Central memory CD8-positive, alpha-beta T cell (primary cell): ENCODE results near the gene C10orf95.
A peak's percentile ranks its signal among the peaks of the same experiment; 100 is the strongest.

Experiments used
- ATAC-seq: fragments of 150-1000 bp; cut with Tn5 transposase; replicated peaks from 2 replicates; pipeline ENCODE4 v1.10.0; 2022; ENCODE audit warnings: mild to moderate bottlenecking, moderate FRiP score, moderate number of reproducible peaks; ENCODE audit not compliant: poor library complexity, severe bottlenecking; ENCODE audit errors: extremely low read depth
- DNase-seq, 2 donors: peaks; one replicate each; pipeline ENCODE4 v3.0.0; 2021; ENCODE audit warnings: low spot score in 2 of 2
- H3K27ac Mint-ChIP-seq: one replicate; pipeline ENCODE4 v1.8.0; 2022; ENCODE audit warnings: low read depth, mild to moderate bottlenecking, moderate library complexity, mixed read lengths
- H3K27me3 Mint-ChIP-seq: one replicate; pipeline ENCODE4 v1.8.0; 2022; ENCODE audit warnings: mixed read lengths
- H3K36me3 Mint-ChIP-seq: one replicate; pipeline ENCODE4 v1.8.0; 2022; ENCODE audit warnings: mild to moderate bottlenecking, moderate library complexity, mixed read lengths; ENCODE audit not compliant: insufficient read depth
- H3K4me1 Mint-ChIP-seq: one replicate; pipeline ENCODE4 v1.8.0; 2022; ENCODE audit warnings: mixed read lengths
- H3K4me3 Mint-ChIP-seq: one replicate; pipeline ENCODE4 v1.8.0; 2022; ENCODE audit warnings: mild to moderate bottlenecking, moderate library complexity, mixed read lengths
- H3K9me3 Mint-ChIP-seq: one replicate; pipeline ENCODE4 v1.8.0; 2022; ENCODE audit warnings: mixed read lengths

C10orf95 gene

DNA sequence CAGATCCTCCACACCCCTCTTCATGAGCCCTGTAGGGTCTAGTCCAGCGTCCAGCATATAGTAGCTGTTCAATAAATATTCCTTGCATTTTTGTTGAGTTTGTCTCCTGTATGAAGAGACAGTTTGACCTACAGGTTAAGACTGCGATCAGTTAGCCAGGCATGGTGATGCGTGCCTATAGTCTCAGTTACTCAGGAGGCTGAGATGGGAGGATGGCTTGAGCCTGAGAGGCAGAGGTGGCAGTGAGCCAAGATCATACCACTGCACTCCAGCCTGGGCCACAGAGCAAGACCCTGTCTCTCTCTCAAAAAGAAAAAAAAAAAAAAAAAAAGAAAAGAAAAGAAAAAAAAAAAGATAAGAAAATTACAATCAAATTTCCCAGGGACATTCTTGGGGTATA is 13.8 kb downstream of the C10orf95 start:
- Mint-ChIP-seq H3K27me3 (no peaks in the 10 kb centered on the region), H3K4me1 (peaks cover 24% of the 10 kb centered on the region), H3K4me3 (no peak overlapping the region), H3K9me3 (no peaks in the 10 kb centered on the region), H3K27ac (no peak overlapping the region), H3K36me3 (peaks cover 12% of the 10 kb centered on the region)
- ATAC-seq (no peak), DNase-seq (no peak)

- H3K27ac Mint-ChIP-seq: no peak overlapping the region
- peak overlapping the region; percentile 76 for H3K4me3 Mint-ChIP-seq
- H3K4me1 Mint-ChIP-seq: peaks cover 36% of the 10 kb centered on the region
- H3K9me3 Mint-ChIP-seq: no peaks in the 10 kb centered on the region
- peaks cover 17% of the 10 kb centered on the region for H3K36me3 Mint-ChIP-seq
- no peaks in the 10 kb centered on the region for H3K27me3 Mint-ChIP-seq
- DNase-seq: no peak
- ATAC-seq: no peak
These were observed 15.0 kb downstream of the C10orf95 start for GRCh38 chr10:102436312-102436711.

DNA sequence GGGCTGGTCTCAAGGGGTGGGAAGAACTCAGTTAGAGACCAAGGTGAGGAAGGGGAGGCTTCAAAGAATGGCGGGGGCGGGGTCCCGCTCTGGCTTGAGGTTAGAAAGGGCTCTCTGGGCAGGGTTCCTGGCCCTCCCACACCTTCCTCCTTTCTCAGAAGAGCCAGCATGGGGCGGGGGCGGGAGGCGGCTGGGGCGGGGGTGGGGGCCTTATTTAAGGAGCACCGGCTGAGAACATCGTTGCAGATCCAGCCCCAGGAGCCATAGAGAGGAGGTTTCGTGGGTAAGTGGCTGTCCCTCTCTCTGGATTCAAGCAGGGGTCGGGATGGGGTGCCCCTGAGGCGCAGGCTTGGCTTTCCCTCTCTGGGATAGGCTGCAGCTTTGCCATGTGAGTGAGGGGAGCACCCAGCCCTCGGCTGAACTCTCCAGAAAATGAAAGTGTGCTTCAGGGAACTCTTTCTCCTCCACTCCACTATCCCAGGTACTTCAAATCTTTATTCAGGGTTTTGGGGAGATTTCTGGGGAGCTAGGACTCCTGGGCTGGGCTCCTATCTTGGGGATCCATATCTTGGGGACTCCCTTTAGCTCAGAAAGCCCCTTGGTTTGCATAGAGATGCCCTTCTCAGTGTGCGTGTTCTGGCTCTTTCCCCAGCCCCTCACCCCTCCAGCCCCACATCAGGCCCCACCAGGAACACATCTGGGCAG is 15.7 kb downstream of the C10orf95 start:
- peaks cover 36% of the 10 kb centered on the region for H3K4me1 Mint-ChIP-seq
- DNase-seq (no peak), ATAC-seq (no peak)
- H3K27ac Mint-ChIP-seq: peak overlapping the region; percentile 22
- peak overlapping the region; percentile 76 for H3K4me3 Mint-ChIP-seq
- H3K27me3 Mint-ChIP-seq: no peaks in the 10 kb centered on the region
- peaks cover 17% of the 10 kb centered on the region for H3K36me3 Mint-ChIP-seq
- H3K9me3 Mint-ChIP-seq: no peaks in the 10 kb centered on the region

- Mint-ChIP-seq H3K36me3 (peaks cover 17% of the 10 kb centered on the region), H3K27me3 (no peaks in the 10 kb centered on the region), H3K4me1 (peaks cover 36% of the 10 kb centered on the region), H3K4me3 (peak overlapping the region; percentile 76), H3K27ac (peak overlapping the region; percentile 22), H3K9me3 (no peaks in the 10 kb centered on the region)
- no peak for ATAC-seq
- DNase-seq: no peak
These were observed 16.2 kb downstream of the C10orf95 start for GRCh38 chr10:102435133-102435497.

DNA sequence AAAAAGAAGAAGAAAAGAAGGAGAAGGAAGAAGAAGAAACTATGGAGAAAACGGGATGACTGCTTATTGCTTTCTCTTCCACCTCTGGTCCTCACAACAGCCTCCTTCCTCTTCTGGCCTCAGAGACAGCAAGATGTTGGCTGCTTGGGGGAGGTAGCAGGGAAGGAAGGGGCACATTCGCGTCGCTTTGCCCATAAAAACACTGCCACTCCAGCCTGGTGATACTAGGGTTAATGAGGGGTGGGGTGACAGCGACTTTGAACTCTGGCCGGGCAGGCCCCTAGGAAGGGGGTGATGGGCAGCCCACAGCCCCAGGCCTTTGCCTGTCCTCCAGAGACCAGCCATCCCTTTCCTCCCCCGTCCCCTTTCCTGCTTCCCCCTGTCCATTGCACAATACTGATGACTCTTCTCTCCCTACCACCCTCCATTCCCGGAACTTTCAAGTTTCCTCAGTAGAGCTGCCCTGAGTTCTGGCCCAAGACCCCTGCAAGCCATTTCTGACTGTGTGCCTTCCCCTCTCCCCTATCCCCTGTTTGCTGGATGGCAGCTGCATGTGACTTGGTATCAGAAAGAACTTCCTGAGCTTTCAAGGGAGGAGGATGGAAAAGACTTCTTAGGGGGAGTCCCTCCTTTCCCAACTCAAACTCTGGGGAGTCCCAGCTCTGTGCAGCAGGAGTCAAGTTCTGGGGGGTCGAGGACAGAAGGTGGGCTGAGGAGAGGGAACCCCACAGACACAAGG is 16.8 kb downstream of the C10orf95 start:
- Mint-ChIP-seq H3K27me3 (no peaks in the 10 kb centered on the region), H3K4me3 (peak overlapping the region; percentile 76), H3K36me3 (peaks cover 17% of the 10 kb centered on the region), H3K9me3 (no peaks in the 10 kb centered on the region), H3K4me1 (peaks cover 36% of the 10 kb centered on the region), H3K27ac (no peak overlapping the region)
- ATAC-seq (no peak), DNase-seq (no peak)

- ATAC-seq: no peak
- H3K4me1 Mint-ChIP-seq: peaks cover 36% of the 10 kb centered on the region
- H3K9me3 Mint-ChIP-seq: no peaks in the 10 kb centered on the region
- H3K27me3 Mint-ChIP-seq: no peaks in the 10 kb centered on the region
- H3K36me3 Mint-ChIP-seq: peaks cover 17% of the 10 kb centered on the region
- peak overlapping the region; percentile 92 for H3K4me3 Mint-ChIP-seq
- no peak for DNase-seq
- peak overlapping the region; percentile 97 for H3K27ac Mint-ChIP-seq
These were observed 17.7 kb downstream of the C10orf95 start for GRCh38 chr10:102433619-102434046.

- peak within 1 kb of the TSS; percentile 97 for H3K27ac Mint-ChIP-seq
- peak within 1 kb of the TSS; percentile 92 for H3K4me3 Mint-ChIP-seq
- H3K36me3 Mint-ChIP-seq: peaks cover 17% of the 10 kb centered on the region
- DNase-seq: peak; percentile 90 to 98
- ATAC-seq: peak; percentile 88
- H3K4me1 Mint-ChIP-seq: peaks cover 40% of the 10 kb centered on the region
- no peaks in the 10 kb centered on the region for H3K27me3 Mint-ChIP-seq
- H3K9me3 Mint-ChIP-seq: no peaks in the 10 kb centered on the region
These were observed 19.0 kb downstream of the C10orf95 start, which contains the start of gene CUEDC2 for GRCh38 chr10:102432162-102432950. Gene CUEDC2 (minus strand): TSS chr10:102432574. CDS start chr10:102425188, 7,386 bp downstream.

- H3K4me3 Mint-ChIP-seq: peak overlapping the region; percentile 92
- no peaks in the 10 kb centered on the region for H3K27me3 Mint-ChIP-seq
- peaks cover 16% of the 10 kb centered on the region for H3K36me3 Mint-ChIP-seq
- DNase-seq: no peak
- no peak for ATAC-seq
- no peaks in the 10 kb centered on the region for H3K9me3 Mint-ChIP-seq
- peak overlapping the region; percentile 97 for H3K27ac Mint-ChIP-seq
- peaks cover 44% of the 10 kb centered on the region for H3K4me1 Mint-ChIP-seq
These were observed 19.8 kb downstream of the C10orf95 start for GRCh38 chr10:102431452-102432124.

DNA sequence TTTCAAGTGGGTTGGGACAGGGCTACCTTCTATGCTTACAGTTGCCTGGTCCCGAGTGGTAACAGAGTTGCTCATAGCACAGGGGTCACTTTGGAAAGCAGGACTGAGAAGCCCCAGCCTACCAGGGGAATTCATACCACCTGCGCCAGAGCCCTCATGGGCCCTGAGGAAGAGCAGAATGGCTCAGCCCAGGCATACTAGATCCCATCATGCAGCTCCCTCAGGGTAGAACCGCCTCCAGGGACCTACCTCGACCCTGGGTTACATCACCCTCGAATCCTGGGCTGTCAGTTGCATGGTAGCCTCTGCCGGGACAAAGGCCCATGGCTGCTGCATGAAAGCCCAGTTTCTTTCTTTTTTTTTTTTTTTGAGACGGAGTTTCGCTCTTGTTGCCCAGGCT is 21.9 kb downstream of the C10orf95 start:
- Mint-ChIP-seq H3K9me3 (no peaks in the 10 kb centered on the region), H3K27me3 (no peaks in the 10 kb centered on the region), H3K4me1 (peaks cover 33% of the 10 kb centered on the region), H3K27ac (no peak overlapping the region), H3K36me3 (peaks cover 16% of the 10 kb centered on the region), H3K4me3 (no peak overlapping the region)
- no peak for ATAC-seq
- DNase-seq: no peak

DNA sequence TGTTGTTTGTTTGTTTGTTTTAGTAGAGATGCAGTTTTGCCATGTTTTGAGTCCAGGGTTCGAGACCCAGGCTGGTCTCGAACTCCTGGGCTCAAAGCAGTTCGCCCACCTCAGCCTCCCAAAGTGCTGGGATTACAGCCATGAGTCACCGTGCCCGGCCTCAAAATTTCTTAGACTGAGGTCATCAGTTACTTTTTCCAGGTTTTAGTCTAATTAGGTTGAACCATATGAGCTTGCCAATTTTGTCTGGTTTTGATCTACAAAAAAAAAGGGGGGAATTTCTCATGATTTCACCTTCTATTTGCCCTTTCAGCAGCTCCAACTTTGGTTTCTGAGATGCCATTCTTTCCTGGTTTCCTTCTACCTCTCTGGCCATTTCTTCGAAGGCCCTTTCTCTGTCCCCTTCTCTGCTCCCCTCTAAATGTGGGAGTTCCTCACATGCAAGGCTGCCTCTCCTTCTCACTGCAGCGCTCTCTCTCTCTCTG is 24.5 kb downstream of the C10orf95 start:
- Mint-ChIP-seq H3K27me3 (no peaks in the 10 kb centered on the region), H3K9me3 (no peaks in the 10 kb centered on the region), H3K4me1 (peaks cover 25% of the 10 kb centered on the region), H3K36me3 (peaks cover 3% of the 10 kb centered on the region), H3K4me3 (no peak overlapping the region), H3K27ac (peak overlapping the region; percentile 5)
- ATAC-seq: no peak
- DNase-seq: no peak

GRCh38 chr10:102425444-102425843 is 25.9 kb downstream of the C10orf95 start:
- DNase-seq: no peak
- H3K4me1 Mint-ChIP-seq: peaks cover 28% of the 10 kb centered on the region
- H3K27ac Mint-ChIP-seq: peak overlapping the region; percentile 38
- H3K36me3 Mint-ChIP-seq: peaks cover 11% of the 10 kb centered on the region
- no peak for ATAC-seq
- no peaks in the 10 kb centered on the region for H3K9me3 Mint-ChIP-seq
- no peak overlapping the region for H3K4me3 Mint-ChIP-seq
- no peaks in the 10 kb centered on the region for H3K27me3 Mint-ChIP-seq

- DNase-seq: no peak
- H3K4me1 Mint-ChIP-seq: peaks cover 33% of the 10 kb centered on the region
- ATAC-seq: no peak
- no peak overlapping the region for H3K4me3 Mint-ChIP-seq
- H3K27ac Mint-ChIP-seq: no peak overlapping the region
- no peaks in the 10 kb centered on the region for H3K27me3 Mint-ChIP-seq
- H3K36me3 Mint-ChIP-seq: peaks cover 13% of the 10 kb centered on the region
- no peaks in the 10 kb centered on the region for H3K9me3 Mint-ChIP-seq
These were observed 26.4 kb downstream of the C10orf95 start for GRCh38 chr10:102424916-102425315.
